ENCODE measurements around the gene MT1E.

The MT1E gene

GRCh38 chr16:56628486-56629350, 3.1 kb downstream of the MT1E start:
- DNase-seq, result no peak

GRCh38 chr16:56629531-56629930, 4.0 kb downstream of the MT1E start:
- DNase-seq, result no peak

DNA sequence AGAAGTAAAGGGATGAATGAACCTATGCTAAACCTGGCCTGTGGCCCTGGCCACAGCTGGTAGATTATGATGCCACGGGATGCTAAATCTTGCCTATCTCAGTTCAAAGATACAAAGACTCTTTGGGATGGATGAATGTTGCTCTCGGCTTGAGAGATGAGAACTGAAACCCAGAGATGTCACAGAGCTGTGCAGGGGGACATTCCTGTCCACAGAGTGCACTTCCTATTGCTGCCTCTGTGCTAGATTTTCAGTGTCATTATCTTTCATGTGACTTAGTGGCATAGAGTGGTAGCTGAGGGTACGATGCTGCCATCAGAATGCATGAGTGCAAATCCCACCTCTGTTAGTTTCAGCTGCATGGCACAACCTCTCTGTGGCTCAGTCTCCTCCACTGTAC, 4.6 kb downstream of the MT1E start:
- DNase-seq, result no peak

GRCh38 chr16:56631197-56631596, 5.6 kb downstream of the MT1E start:
- no peak for DNase-seq

DNA sequence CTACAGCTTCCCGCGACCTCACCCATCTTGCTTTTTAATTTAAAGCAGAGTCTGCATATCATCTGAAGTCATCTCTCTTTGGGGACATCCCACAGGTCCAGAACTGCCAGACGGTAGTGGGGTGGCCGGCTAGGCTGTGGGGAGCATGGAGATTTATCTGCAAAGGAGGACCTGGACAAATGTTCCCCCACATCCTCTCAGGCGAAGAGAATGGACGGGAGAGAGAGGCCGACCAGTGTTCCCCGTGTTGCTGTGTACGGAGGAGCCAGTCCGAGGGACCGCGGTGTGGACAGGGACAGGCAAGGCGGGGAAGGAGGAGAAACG, 6.2 kb downstream of the MT1E start:
- DNase-seq, result no peak

GRCh38 chr16:56632156-56632847, 6.7 kb downstream of the MT1E start, which contains the start of gene MT1M:
Gene MT1M (plus strand): TSS chr16:56632659. CDS start chr16:56632732, 73 bp downstream.
- DNase-seq, result no peak

GRCh38 chr16:56632848-56633365, 7.3 kb downstream of the MT1E start:
- no peak for DNase-seq

- no peak for DNase-seq
These were observed 8.0 kb downstream of the MT1E start for GRCh38 chr16:56633535-56633934.

- no peak for DNase-seq
These were observed 9.3 kb downstream of the MT1E start for GRCh38 chr16:56634715-56635440.

GRCh38 chr16:56635441-56635967, 9.9 kb downstream of the MT1E start:
- DNase-seq, result no peak

DNA sequence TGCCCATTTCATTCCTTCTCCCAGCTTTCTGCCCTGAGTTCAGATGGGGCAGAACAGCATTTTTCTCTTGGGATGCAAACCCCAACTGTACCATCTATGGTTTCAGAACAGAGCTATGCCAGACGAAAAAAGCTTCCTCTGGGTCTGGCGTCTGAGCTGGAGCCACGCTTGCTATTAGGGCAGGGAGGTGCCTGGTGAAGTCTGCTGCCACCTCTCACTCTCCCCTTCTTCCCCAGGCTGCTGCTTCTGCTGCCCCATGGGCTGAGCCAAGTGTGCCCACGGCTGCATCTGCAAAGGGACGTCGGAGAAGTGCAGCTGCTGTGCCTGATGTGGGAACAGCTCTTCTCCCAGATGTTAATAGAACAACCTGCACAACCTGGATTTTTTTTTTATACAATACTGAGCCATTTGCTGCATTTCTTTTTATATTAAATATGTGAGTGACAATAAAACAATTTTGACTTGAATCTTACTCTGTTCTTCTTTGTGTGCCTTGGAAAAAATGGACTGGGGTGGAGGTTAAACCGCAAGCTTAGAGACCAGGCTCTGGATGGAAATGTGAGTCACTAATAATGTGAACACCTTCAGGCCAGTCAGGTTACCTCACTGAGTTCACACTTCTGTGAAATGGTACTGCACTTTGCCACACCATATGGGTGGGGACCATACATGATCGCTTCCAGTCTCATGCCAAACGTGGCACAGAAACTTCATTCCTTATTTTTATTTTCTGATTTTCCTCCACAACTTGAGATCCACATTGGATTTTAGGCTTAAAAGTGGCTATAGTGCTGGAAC, 11.2 kb downstream of the MT1E start:
- DNase-seq, result no peak

DNA sequence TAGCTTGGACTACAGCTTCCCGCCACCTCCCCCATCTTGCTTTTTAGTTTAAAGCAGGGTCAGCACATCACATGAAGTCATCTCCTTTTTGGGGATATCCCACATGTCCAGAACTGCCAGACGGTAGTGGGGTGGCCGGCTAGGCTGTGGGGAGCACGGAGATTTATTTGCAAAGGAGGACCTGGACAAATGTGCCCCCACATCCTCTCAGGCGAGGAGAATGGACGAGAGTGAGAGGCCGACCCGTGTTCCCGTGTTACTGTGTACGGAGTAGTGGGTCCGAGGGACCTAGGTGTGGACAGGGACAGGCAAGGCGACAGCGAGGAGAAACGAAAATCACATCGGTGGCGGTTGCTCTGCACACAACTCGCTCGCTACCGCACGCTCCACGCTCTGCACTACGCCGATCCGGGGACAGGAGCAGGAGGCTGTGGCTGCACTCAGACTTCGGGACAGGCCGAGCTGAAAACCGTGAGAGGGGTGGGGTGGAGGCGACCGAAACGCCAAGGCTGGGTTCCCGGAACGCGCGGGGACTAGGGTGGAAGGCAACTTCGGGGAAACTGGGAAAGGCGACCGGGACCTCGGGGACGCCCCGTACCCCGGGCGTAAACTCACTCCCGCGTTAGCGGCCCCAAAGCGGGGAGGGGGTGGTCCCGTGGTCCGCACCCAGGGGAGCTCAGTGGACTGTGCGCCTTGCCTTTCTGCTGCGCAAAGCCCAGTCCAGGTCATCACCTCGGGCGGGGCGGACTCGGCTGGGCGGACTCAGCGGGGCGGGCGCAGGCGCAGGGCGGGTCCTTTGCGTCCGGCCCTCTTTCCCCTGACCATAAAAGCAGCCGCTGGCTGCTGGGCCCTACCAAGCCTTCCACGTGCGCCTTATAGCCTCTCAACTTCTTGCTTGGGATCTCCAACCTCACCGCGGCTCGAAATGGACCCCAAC, 12.5 kb downstream of the MT1E start, which contains the start of gene MT1A:
Gene MT1A, plus strand, starts transcription at position 853 of the 937 bp plus-strand sequence. Its CDS starts 73 bp downstream, at position 926.
- no peak for DNase-seq

DNA sequence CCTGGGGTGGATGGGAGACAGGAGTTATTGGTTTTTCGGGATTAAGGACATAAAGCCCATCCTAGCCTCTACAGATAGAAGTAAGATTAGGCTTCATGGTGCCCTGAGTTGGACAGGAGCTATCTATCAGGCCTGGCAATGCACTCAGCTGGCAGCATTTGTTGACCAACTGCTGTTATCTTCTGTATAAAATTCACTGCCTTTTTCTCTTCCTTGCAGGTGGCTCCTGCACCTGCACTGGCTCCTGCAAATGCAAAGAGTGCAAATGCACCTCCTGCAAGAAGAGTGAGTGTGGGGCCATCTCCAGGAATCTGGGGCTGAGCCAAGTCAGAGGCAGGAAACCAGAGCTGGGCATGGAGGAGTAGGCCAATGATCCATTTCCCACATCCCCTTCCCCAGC, 13.5 kb downstream of the MT1E start:
- DNase-seq, result no peak

DNA sequence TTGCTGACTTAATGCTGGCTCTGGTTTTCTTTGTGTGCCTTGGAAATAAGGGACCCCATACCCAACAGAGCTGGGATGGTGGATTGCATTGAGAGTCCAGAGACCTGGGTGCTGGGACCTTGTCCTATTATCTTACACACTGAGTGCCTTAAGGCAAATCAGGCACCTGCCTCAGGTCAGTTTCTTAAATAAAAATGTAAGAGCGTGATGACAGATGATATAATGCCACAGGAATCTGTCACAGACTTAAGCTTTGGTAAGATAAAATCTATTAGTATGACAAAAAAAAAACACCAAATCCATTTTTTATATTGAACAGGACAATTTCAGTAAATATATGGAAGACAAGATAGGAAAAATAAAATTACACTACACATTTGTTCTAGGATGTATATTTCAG, 14.5 kb downstream of the MT1E start:
- no peak for DNase-seq

GRCh38 chr16:56641166-56641565, 15.6 kb downstream of the MT1E start:
- no peak for DNase-seq

GRCh38 chr16:56643080-56643778, 17.6 kb downstream of the MT1E start:
- DNase-seq, result no peak

DNA sequence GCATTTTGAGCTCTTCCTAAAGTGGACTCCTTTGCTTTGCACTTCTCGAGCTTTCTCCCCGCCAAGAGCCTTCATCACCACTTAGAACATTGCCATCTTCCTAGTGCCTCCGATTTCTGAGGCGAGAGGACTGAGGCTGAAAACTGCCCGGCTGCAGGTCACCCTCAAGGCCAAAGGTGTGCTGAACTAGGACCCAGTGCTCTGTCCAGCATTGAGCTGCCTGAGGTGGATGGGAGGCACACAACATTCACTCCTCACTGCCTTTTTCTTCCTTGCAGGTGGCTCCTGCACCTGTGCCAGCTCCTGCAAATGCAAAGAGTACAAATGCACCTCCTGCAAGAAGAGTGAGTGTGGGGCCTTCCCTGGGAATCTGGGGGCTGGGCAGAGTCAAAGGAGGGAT, 18.3 kb downstream of the MT1E start:
- no peak for DNase-seq

DNA sequence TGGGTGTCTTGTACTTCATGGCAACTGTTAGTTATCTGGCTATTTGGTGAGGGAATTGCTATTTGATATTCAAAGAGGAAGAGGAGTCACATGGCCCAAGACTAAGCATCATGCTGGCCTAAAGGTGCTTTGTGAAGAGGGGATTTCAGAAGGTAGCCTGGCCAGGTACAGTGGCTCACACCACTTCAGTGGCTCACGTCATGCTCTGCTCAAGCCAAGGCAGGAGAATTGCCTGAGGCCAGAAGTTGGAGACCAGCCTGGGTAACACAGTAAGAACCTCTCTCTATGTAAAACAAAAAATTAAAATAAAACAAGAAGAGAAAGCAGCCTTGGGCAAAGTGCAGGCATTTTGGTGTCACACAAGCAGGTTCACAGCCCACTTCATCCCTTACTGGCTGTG, 19.7 kb downstream of the MT1E start:
- DNase-seq, result no peak

DNA sequence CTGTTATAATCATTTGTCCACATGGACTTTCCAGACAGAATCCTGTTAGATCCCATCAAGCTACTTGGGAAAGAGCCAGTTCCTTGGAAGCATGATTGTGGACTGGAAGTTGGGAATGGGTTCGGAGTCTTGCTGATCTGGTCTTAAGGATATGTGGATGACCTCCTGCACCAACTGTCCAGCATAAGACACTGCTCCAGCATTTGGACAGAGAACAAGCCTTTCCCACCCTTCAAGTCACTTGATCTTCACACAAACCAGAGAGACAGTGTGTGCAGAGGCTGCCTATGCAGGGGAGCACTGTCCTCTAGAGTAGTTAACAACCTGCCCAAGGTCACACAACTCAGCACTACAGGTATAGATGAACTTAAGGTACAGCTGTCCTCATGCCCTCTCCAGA, 20.3 kb downstream of the MT1E start:
- DNase-seq, result no peak

- no peak for DNase-seq
These were observed 22.3 kb downstream of the MT1E start for GRCh38 chr16:56647641-56648431.
